Peyer's patch (tissue), 4 donors: ENCODE results near the gene ZNF100.

Experiments used
- POLR2A ChIP-seq, 2 donors: fragments of 450-650 bp; IDR thresholded peaks; one replicate each; pipeline ENCODE4 v1.5.1; 2017; ENCODE audit warnings: antibody characterized with exemption in 2 of 2, mild to moderate bottlenecking in 2 of 2, moderate library complexity in 2 of 2
- TF ChIP-seq, protein P1 (sequence below), 6 experiments: fragments of 450-650 bp in 4 of 6; fragments of 200-600 bp in 2 of 6; sonication (generic) in 1 of 6; IDR thresholded peaks; one replicate each; pipeline ENCODE4 v1.5.1; 2017 to 2019; ENCODE audit warnings: antibody characterized with exemption in 6 of 6, mild to moderate bottlenecking in 3 of 6, moderate library complexity in 1 of 6

DNA sequence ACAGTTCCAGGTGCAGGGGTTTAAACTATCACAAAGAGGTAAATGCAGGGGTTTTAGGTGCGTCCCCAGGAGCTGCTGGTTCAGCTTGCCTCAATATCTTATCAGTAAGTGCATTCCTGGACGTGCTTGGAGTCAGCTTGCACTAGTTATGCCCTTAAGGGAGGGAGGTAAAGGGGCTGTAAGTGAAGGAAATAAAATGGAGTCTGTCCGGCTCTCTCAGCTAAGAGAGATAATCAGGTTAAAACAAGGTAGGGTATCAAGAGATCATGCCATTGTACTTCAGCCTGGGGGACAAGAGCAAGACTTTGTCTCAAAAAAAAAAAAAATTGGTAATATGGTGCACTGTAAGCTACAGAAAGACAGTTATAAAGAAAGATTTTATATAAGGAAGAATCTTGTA is 69.7 kb downstream of the ZNF100 start:
- TF ChIP-seq POLR2A (IDR thresholded peaks at IDR 0.05) = no peak
- TF ChIP-seq, protein P1, sequence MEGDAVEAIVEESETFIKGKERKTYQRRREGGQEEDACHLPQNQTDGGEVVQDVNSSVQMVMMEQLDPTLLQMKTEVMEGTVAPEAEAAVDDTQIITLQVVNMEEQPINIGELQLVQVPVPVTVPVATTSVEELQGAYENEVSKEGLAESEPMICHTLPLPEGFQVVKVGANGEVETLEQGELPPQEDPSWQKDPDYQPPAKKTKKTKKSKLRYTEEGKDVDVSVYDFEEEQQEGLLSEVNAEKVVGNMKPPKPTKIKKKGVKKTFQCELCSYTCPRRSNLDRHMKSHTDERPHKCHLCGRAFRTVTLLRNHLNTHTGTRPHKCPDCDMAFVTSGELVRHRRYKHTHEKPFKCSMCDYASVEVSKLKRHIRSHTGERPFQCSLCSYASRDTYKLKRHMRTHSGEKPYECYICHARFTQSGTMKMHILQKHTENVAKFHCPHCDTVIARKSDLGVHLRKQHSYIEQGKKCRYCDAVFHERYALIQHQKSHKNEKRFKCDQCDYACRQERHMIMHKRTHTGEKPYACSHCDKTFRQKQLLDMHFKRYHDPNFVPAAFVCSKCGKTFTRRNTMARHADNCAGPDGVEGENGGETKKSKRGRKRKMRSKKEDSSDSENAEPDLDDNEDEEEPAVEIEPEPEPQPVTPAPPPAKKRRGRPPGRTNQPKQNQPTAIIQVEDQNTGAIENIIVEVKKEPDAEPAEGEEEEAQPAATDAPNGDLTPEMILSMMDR (IDR thresholded peaks at IDR 0.05) = no peak
